ENCODE measurements around the gene DYNC1I1. TPM values are rescaled to one million over a fixed set of nuclear protein-coding genes. Genes with fewer than 3 reads are reported as not detected.

DYNC1I1 gene
- total RNA-seq, 4 donors from 2014 or later, result 1.4 to 10.7 (median 3.4) TPM

GRCh38 chr7:95871896-95872295 lies 99.5 kb downstream of the DYNC1I1 start:
- no peak for DNase-seq
- Histone ChIP-seq H3K27ac (no peak overlapping the region), H3K4me1 (no peaks in the 10 kb centered on the region), H3K4me3 (no peak overlapping the region), H3K27me3 (no peaks in the 10 kb centered on the region), H3K36me3 (no peaks in the 10 kb centered on the region), H3K9me3 (no peaks in the 10 kb centered on the region)
- no peak for TF ChIP-seq CTCF (IDR thresholded peaks at IDR 0.05)
- no peak for TF ChIP-seq POLR2A (IDR thresholded peaks at IDR 0.05)

- H3K9me3 ChIP-seq, result peaks cover 0 to 5% (median 0%) of the 10 kb centered on the region in 4 donors
- H3K4me3 ChIP-seq, result no peak overlapping the region
- H3K27ac ChIP-seq, result no peak overlapping the region
- TF ChIP-seq CTCF (IDR thresholded peaks at IDR 0.05), result no peak
- no peak for TF ChIP-seq POLR2A (IDR thresholded peaks at IDR 0.05)
- H3K36me3 ChIP-seq, result no peaks in the 10 kb centered on the region
- no peaks in the 10 kb centered on the region for H3K4me1 ChIP-seq
- no peak for DNase-seq
- H3K27me3 ChIP-seq, result no peaks in the 10 kb centered on the region
These were observed 101.8 kb downstream of the DYNC1I1 start for GRCh38 chr7:95874129-95874528.

GRCh38 chr7:95874541-95875265 lies 102.3 kb downstream of the DYNC1I1 start:
- Histone ChIP-seq H3K27me3 (no peaks in the 10 kb centered on the region), H3K36me3 (no peaks in the 10 kb centered on the region), H3K27ac (no peak overlapping the region), H3K9me3 (peaks cover 0 to 5% (median 0%) of the 10 kb centered on the region in 4 donors), H3K4me3 (no peak overlapping the region), H3K4me1 (no peaks in the 10 kb centered on the region)
- DNase-seq, result no peak
- TF ChIP-seq CTCF (IDR thresholded peaks at IDR 0.05) (no peak), POLR2A (IDR thresholded peaks at IDR 0.05) (no peak)

- no peak for DNase-seq
- no peaks in the 10 kb centered on the region for H3K27me3 ChIP-seq
- no peak overlapping the region for H3K4me3 ChIP-seq
- no peak for TF ChIP-seq POLR2A (IDR thresholded peaks at IDR 0.05)
- TF ChIP-seq CTCF (IDR thresholded peaks at IDR 0.05), result no peak
- no peaks in the 10 kb centered on the region for H3K36me3 ChIP-seq
- H3K4me1 ChIP-seq, result no peaks in the 10 kb centered on the region
- H3K9me3 ChIP-seq, result peaks cover 0 to 5% (median 0%) of the 10 kb centered on the region in 4 donors
- H3K27ac ChIP-seq, result no peak overlapping the region
These were observed 103.2 kb downstream of the DYNC1I1 start for GRCh38 chr7:95875519-95875918.

GRCh38 chr7:95878677-95879076 lies 106.3 kb downstream of the DYNC1I1 start:
- DNase-seq, result no peak
- no peak overlapping the region for H3K27ac ChIP-seq

More at GRCh38 chr7:95878677-95879076, 106.3 kb downstream of the DYNC1I1 start:
- Histone ChIP-seq H3K27me3 (no peaks in the 10 kb centered on the region), H3K9me3 (peaks cover 0 to 5% (median 0%) of the 10 kb centered on the region in 4 donors), H3K4me3 (no peak overlapping the region), H3K4me1 (no peaks in the 10 kb centered on the region), H3K36me3 (no peaks in the 10 kb centered on the region)
- no peak for TF ChIP-seq CTCF (IDR thresholded peaks at IDR 0.05)
- TF ChIP-seq POLR2A (IDR thresholded peaks at IDR 0.05), result no peak
